Smooth muscle cell (in vitro differentiated cells): ENCODE data around the gene HLX. TPM values are rescaled to one million over a fixed set of nuclear protein-coding genes. Genes with fewer than 3 reads are reported as not detected.

ENCODE experiments used
- DNase-seq: peaks from one replicate; lab custom pipeline; 2025; ENCODE audit not compliant: unreplicated experiment; lab: John Stamatoyannopoulos, UW
- H2AFZ ChIP-seq: fragments of 200-600 bp; sonication (generic); 2 replicates; pipeline ENCODE4 v1.6.0; 2016; ENCODE audit warnings: antibody characterized with exemption, low read depth, mild to moderate bottlenecking
- H3F3A ChIP-seq: fragments of 200-600 bp; sonication (generic); 2 replicates; pipeline ENCODE4 v1.6.0; 2017; ENCODE audit warnings: antibody characterized with exemption, low read depth
- H3K27ac ChIP-seq: fragments of 200-600 bp; sonication (generic); 2 replicates; pipeline ENCODE4 v1.5.1; 2016; ENCODE audit warnings: low read depth, mild to moderate bottlenecking
- H3K27me3 ChIP-seq: fragments of 200-600 bp; sonication (generic); 2 replicates; pipeline ENCODE4 v1.6.1; 2016; ENCODE audit warnings: low read depth, mild to moderate bottlenecking
- H3K36me3 ChIP-seq: fragments of 200-600 bp; sonication (generic); 2 replicates; pipeline ENCODE4 v1.5.1; 2016; ENCODE audit warnings: low read depth
- H3K4me1 ChIP-seq: fragments of 200-600 bp; sonication (generic); 2 replicates; pipeline ENCODE4 v1.5.1; 2016; ENCODE audit warnings: low read depth
- H3K4me2 ChIP-seq: fragments of 200-600 bp; sonication (generic); 2 replicates; pipeline ENCODE4 v1.6.0; 2016; ENCODE audit warnings: mild to moderate bottlenecking
- H3K4me3 ChIP-seq: fragments of 200-600 bp; sonication (generic); 2 replicates; pipeline ENCODE4 v1.5.1; 2016; ENCODE audit warnings: mild to moderate bottlenecking
- H3K79me2 ChIP-seq: fragments of 200-600 bp; sonication (generic); 2 replicates; pipeline ENCODE4 v1.6.0; 2016; ENCODE audit warnings: low read depth, mild to moderate bottlenecking
- H3K9ac ChIP-seq: fragments of 200-600 bp; sonication (generic); 2 replicates; pipeline ENCODE4 v1.6.0; 2016; ENCODE audit warnings: low read depth
- H3K9me3 ChIP-seq: fragments of 200-600 bp; sonication (generic); replicated peaks from 2 replicates; pipeline ENCODE4 v1.5.1; 2016; ENCODE audit warnings: low read depth
- H4K20me1 ChIP-seq: fragments of 200-600 bp; sonication (generic); 2 replicates; pipeline ENCODE4 v1.6.0; 2016; ENCODE audit warnings: low read depth
- WGBS: methylation state at CpG from one replicate; pipeline ENCODE4 v1.1.7; 2016; ENCODE audit warnings: low lambda C conversion rate; 5-methylcytosine and 5-hydroxymethylcytosine counted together
- polyA plus RNA-seq: library from polyadenylated mRNA; unstranded; fragments of >200 nt; fragmentation: Nextera tagmentation; extraction: Ambion mirVana; gene quantifications from 2 replicates; pipeline ENCODE4 v1.2.1, GENCODE V29; 2016
- total RNA-seq: library from RNA; depleted of rRNA; stranded (reverse); fragments of >200 nt; gene quantifications from 2 replicates; pipeline ENCODE4 v1.2.3, GENCODE V29; 2014
- TF ChIP-seq, protein P1 (sequence below): fragments of 200-600 bp; sonication (generic); IDR thresholded peaks from 2 replicates; pipeline ENCODE4 v1.5.1; 2017; ENCODE audit warnings: borderline replicate concordance, mild to moderate bottlenecking, antibody characterized with exemption; ENCODE audit not compliant: insufficient read depth, poor library complexity, severe bottlenecking

The HLX gene
- total and polyA plus RNA-seq, 2 experiments from 2014 or later = 2.5 to 3.2 TPM

DNA sequence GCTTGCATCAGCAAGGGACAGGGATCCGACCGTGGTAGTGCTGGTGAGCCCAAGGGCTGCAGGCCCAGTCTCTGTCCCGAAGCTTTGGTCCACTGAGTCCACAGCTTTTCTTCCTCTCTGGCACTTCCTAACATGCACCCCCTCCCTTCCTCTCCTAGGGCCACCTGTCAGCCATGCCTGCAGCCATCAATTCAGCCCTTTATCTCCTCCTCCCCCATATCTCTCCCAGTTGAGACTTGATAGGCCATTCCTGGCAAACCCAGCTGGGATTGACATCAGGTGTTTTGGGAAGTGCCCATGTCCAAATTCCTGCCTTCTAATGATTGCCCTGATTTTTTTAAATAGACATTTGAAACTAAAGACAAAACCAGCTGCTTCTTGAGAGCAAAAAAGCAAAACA lies 25.6 kb downstream of the HLX start:
- Histone ChIP-seq H2AFZ (no peak overlapping the region), H3K9me3 (no peaks in the 10 kb centered on the region), H3K27ac (no peak overlapping the region), H3F3A (no peaks in the 10 kb centered on the region), H4K20me1 (no peaks in the 10 kb centered on the region), H3K79me2 (no peaks in the 10 kb centered on the region), H3K27me3 (peaks cover 54% of the 10 kb centered on the region), H3K4me1 (no peaks in the 10 kb centered on the region), H3K4me2 (no peak overlapping the region), H3K9ac (no peak overlapping the region), H3K36me3 (no peaks in the 10 kb centered on the region), H3K4me3 (no peak overlapping the region)
- 92% methylated on average over 3 of the region's 3 CpGs for WGBS
- TF ChIP-seq, protein P1, sequence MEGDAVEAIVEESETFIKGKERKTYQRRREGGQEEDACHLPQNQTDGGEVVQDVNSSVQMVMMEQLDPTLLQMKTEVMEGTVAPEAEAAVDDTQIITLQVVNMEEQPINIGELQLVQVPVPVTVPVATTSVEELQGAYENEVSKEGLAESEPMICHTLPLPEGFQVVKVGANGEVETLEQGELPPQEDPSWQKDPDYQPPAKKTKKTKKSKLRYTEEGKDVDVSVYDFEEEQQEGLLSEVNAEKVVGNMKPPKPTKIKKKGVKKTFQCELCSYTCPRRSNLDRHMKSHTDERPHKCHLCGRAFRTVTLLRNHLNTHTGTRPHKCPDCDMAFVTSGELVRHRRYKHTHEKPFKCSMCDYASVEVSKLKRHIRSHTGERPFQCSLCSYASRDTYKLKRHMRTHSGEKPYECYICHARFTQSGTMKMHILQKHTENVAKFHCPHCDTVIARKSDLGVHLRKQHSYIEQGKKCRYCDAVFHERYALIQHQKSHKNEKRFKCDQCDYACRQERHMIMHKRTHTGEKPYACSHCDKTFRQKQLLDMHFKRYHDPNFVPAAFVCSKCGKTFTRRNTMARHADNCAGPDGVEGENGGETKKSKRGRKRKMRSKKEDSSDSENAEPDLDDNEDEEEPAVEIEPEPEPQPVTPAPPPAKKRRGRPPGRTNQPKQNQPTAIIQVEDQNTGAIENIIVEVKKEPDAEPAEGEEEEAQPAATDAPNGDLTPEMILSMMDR = no peak
- no peak for DNase-seq

DNA sequence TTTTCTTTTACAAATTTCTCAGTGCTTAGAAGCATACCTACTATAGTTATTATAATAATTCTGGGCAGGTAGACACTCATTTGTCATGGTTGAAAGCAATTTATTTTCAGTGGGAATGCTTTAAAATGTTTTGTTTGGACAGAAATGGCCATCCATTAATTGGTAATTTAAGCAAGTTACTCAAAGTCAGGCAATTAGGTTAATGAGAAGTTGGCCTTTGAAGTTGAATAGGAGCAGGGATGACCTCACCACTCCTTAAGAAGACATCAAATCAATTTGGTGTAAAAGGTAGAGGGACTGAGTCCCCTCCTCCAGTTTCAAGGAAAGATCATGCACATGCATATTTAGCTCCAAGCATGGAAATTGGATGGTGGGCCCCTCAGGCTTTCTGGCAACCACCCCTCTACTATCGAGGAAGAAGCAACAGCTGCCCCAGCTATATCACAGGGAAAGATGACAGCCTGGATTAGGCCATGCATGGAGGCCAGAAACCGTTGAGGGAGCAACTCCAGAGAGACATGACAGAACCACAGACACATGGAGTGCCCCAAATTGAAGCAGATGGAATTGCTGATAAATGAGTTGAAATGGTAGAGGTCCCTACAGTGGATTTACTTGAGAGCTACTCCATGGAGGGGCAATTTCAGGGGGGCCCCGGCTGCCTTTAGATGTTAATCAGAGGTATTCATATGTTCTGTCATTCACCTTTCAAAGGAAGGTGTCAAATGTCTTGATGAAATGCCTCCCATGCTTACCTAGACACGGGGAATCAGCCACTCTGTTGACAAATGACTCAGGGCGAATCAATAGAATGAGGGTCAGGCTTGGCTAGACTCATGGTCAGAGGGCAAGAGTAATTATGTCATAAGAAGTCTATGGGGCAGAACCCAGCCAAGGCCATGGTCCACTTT lies 26.7 kb downstream of the HLX start:
- no peaks in the 10 kb centered on the region for H3K79me2 ChIP-seq
- no peak overlapping the region for H3K4me3 ChIP-seq
- no peaks in the 10 kb centered on the region for H4K20me1 ChIP-seq
- H3K9ac ChIP-seq = no peak overlapping the region
- no peak overlapping the region for H3K27ac ChIP-seq
- H2AFZ ChIP-seq = no peak overlapping the region
- H3K4me2 ChIP-seq = no peak overlapping the region
- no peaks in the 10 kb centered on the region for H3K36me3 ChIP-seq
- 66% methylated on average over 5 of the region's 5 CpGs for WGBS
- H3K4me1 ChIP-seq = no peaks in the 10 kb centered on the region
- no peak for DNase-seq
- H3K9me3 ChIP-seq = no peaks in the 10 kb centered on the region
- peaks cover 48% of the 10 kb centered on the region for H3K27me3 ChIP-seq
- H3F3A ChIP-seq = no peaks in the 10 kb centered on the region
- TF ChIP-seq, protein P1 = no peak

DNA sequence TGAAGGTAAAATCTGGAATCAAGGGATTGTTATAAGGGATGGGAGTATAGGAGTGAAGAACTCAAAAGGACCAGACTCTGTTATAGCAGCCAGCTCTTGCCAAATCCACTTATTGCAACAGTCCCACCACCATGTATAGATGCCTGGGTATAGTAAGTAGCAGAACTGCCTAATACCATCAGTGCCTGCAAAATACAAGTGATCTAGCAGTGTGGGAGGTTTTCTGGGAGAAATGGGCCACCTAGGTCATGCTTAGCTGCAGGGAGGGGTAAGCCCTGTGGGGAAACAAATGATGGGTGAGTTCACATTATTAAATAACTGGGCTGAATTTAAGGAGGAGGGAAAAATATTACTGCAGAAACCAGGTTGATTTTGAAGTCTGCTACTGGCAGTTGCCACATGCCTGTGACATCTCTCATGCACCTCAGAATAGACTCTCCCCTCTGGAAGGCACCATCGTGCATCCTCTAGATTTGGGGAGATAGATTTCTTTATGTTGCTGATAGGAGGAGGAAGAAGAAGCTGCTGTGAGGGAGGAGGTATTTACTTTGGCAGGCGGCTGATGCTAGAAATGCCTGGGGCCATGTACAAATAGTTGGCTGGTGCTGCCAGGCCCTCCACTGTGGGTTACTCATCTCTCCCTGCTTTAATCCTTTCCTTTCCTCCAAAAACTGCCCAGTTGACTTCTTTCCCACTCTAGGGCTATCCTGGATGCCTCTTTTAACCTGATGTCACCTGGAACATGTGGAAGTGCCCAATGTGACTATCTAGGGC lies 27.5 kb downstream of the HLX start:
- Histone ChIP-seq H3K79me2 (no peaks in the 10 kb centered on the region), H2AFZ (no peak overlapping the region), H3K4me2 (no peak overlapping the region), H3K4me3 (no peak overlapping the region), H3K36me3 (no peaks in the 10 kb centered on the region), H3K4me1 (no peaks in the 10 kb centered on the region), H4K20me1 (no peaks in the 10 kb centered on the region), H3K9ac (no peak overlapping the region), H3K27me3 (peaks cover 53% of the 10 kb centered on the region), H3K9me3 (no peaks in the 10 kb centered on the region), H3F3A (no peaks in the 10 kb centered on the region), H3K27ac (no peak overlapping the region)
- TF ChIP-seq, protein P1 = no peak
- DNase-seq = no peak
- 65% methylated on average over 2 of the region's 2 CpGs for WGBS
